ENCODE measurements around the gene THSD4.

GRCh38 chr15:71654720-71655174 is 539.5 kb downstream of the THSD4 start:
- no peak for TF ChIP-seq CTCF (IDR thresholded peaks at IDR 0.05)
- no peak for TF ChIP-seq POLR2AphosphoS5 (IDR thresholded peaks at IDR 0.05)

Measured in upper lobe of left lung (tissue), 4 donors.